Testis (tissue), 2 donors: ENCODE measurements around the gene PTPRR.

Source experiments
- POLR2A ChIP-seq: fragments of 450-650 bp; IDR thresholded peaks from one replicate; pipeline ENCODE4 v1.6.1; 2017; ENCODE audit warnings: antibody characterized with exemption, mild to moderate bottlenecking, moderate library complexity
- TF ChIP-seq, protein P1 (sequence below), 3 experiments: fragments of 450-650 bp in 2 of 3; fragments of 200-600 bp in 1 of 3; sonication (generic) in 1 of 3; IDR thresholded peaks; one replicate each; pipeline ENCODE4 v1.5.1; 2016 to 2019; ENCODE audit warnings: antibody characterized with exemption in 3 of 3, mild to moderate bottlenecking in 2 of 3, moderate library complexity in 1 of 3

DNA sequence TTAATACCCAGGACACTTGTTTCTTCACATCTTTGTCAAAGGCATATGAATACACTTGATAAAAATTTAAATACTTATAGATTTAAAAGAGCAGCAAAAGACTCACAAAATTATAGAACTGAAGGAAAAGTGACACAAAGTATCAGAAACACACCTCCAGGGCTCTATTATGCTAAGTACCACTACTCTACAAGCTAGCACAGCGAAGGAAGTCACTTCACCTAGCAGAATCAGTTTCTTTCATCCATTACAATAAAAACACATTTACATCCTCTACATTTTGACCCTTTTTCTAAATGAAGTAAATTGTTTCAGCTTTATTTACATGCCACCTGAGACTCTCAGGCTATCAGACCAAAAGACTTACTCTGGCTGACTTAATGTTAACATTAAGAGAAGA, 256.7 kb downstream of the PTPRR start:
- TF ChIP-seq POLR2A, result no peak
- TF ChIP-seq, protein P1, sequence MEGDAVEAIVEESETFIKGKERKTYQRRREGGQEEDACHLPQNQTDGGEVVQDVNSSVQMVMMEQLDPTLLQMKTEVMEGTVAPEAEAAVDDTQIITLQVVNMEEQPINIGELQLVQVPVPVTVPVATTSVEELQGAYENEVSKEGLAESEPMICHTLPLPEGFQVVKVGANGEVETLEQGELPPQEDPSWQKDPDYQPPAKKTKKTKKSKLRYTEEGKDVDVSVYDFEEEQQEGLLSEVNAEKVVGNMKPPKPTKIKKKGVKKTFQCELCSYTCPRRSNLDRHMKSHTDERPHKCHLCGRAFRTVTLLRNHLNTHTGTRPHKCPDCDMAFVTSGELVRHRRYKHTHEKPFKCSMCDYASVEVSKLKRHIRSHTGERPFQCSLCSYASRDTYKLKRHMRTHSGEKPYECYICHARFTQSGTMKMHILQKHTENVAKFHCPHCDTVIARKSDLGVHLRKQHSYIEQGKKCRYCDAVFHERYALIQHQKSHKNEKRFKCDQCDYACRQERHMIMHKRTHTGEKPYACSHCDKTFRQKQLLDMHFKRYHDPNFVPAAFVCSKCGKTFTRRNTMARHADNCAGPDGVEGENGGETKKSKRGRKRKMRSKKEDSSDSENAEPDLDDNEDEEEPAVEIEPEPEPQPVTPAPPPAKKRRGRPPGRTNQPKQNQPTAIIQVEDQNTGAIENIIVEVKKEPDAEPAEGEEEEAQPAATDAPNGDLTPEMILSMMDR (IDR thresholded peaks at IDR 0.05), result no peak
